HG02840 (cell line): ENCODE data around the gene BMERB1.
"Not testable (repeated sequence)": the region's sequence is repeated elsewhere in the genome, so short reads cannot be mapped to it uniquely, and the experiment has no call there.

ENCODE experiments used
- ATAC-seq: cut with Tn5 transposase; IDR thresholded peaks from one replicate; pipeline ENCODE4 v1.9.1; 2021; ENCODE audit warnings: mild to moderate bottlenecking, moderate library complexity, moderate number of reproducible peaks; ENCODE audit not compliant: unreplicated experiment, low FRiP score

Gene BMERB1

DNA sequence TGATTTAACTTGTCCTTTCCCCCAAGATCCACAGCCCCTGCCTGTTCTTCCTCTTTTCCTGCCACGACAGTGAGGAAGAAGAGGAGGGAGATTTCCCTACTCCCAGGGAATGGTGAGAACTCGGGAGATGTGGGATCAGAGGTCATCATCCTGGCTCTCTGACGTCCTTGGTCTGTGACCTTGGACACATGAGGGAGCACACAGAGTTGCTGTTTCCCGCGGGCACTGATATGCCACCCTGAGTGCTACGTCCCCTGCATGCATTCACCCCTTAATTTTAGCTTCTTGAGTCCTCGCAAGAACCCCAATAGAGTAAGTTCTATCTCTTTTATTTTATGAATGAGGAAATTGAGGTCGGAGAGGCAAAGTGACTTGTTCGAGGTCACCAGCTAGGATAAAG lies 85.4 kb downstream of the BMERB1 start:
- ATAC-seq = no peak

DNA sequence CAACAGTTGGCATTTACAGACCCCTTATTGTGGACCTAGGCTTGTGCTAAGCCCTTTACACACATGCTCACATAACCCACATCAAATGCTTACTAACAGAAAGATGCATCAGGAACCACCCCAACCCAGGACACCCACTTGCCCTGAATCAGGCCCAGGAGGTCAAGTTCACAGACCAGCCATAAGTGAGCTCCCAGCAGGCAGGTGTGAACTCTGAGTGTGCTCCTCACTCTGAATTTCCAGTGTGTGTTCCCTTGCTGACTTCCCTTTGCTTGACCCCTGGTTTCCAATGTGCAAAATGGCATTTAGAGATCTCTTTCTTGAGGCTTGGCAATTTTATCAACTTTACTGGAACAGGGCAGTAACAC lies 87.0 kb downstream of the BMERB1 start:
- ATAC-seq = no peak

DNA sequence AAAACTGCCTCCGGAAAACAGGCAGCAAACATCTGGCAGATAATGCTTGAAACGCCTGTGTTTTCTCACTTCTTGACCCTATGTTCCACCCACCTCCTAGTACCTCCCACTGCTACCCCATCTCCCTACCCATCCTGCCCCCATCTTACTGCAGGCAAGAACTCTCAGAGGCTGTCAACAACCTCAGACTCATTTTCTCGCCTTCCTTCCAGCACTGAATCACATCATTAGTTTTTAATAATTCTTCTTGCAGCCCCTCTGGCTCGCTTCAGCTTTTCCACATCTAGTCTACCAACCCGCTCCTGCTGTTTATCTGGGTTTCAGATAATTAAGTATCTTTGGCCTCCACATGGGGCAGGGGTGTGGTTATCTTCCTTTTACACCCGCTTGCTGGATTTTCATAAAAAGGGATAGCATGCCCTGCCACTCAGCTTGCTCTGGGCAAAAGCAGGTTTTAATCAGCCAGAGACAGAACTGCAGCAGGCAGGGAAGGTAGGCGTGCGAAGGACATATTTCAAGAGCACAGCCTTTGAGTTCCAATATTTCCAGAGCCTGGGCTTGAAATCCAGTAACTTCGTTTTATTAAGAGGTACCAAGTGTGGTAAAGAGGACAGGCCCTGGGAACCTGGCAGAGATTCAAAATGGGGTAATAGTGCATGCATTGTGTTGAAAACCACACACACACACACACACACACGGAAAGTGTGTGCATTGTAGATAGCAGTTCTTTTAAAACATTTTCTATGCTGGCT lies 87.5 kb downstream of the BMERB1 start:
- ATAC-seq = no peak

- no peak for ATAC-seq
These were observed 88.7 kb downstream of the BMERB1 start for GRCh38 chr16:15523092-15523541.

DNA sequence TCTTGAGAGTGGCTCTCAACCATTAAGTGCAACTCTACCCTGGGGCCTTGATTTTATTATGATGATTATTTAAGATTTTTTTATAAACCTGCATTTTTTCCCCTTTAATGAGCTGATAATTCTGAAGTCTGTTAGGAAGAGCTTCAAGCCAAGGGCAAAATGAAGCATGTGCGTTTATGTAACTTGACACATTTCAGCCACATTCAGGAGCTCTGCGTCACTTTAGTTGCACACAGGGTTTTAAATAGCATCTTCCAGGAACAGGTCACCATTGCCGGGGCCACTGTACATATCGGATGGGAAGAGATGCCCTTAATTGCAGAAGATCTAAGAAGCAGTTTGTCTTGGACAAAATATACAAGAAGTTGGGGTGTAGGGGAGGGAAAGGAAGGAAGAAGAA lies 89.6 kb downstream of the BMERB1 start:
- ATAC-seq = no peak

DNA sequence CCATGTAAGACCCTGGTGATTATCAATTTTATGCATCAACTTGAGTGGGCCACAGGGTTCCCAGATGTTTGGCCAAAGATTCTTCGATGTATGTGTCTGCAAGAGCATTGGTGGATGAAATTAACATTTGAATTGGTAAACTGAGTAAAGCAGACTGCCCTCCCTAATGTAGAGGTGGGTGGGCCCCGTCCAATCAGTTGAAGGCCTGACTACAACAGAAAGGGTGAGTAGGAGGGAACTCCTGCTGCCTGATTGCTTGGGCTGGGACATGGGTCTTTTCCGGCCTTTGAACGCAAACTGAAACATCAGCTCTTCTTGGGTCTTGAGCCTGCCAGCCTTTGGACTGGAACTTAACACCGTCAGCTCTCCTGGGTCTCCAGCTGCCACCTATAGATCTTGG lies 90.6 kb downstream of the BMERB1 start:
- no peak for ATAC-seq

DNA sequence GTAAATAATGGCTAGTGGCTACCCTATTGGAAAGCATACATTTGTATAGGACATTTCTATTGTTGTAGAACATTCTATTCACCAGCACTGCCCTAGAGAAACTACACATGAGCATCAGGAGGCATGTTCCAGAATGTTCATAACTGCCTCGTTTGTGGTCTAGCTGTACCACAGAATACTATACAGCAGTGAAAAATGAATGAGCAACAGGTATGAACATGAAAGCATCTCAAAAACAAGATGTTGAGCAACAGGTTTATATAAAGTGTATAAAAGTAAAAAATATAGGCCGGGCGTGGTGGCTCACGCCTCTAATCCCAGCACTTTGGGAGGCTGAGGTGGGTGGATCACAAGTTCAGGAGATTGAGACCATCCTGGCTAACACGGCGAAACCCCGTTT lies 91.7 kb downstream of the BMERB1 start:
- ATAC-seq = no peak

- ATAC-seq = no peak
These were observed 92.3 kb downstream of the BMERB1 start for GRCh38 chr16:15526731-15527130.

DNA sequence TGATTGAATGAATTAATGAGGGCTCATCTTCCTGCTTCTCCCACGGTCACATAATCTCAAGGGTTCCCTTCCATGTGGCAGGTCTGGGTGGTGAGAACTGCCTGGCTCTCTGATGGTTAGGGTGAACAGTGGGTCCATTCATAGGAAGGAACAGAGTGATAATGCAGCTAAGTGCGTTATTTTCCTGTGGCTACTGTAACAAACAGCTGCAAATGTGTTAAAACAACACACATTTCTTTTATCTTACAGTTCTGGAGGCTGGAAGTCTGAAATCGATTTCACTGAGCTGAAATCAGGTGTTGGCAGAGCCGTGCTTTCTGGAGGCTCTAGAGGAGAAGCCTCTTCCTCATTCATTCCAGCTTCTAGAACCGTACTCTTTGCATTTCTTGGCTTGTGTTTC lies 95.3 kb downstream of the BMERB1 start:
- ATAC-seq = no peak

- no peak for ATAC-seq
These were observed 95.7 kb downstream of the BMERB1 start for GRCh38 chr16:15530085-15530484.

DNA sequence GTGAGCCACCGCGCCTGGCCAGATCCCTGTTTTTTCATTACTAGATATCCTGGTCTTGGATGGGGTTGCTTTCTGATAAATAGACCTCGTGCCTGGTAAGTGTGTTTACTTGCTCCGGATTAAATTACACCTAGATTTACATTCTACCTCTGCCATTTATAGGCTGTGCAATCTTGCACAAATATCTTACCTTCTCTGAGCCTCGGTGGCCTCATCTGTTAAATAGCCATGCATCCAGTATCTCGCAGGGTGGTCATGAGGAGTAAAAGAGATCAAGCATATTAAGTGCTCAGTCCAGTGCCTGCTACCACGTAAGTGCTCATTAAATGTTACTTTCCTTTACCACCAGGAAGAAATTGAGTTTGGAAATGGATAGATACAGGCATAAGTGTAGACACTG lies 98.4 kb downstream of the BMERB1 start:
- ATAC-seq = no peak

GRCh38 chr16:15533386-15533785 lies 99.0 kb downstream of the BMERB1 start:
- ATAC-seq = no peak

GRCh38 chr16:15535772-15536171 lies 101.4 kb downstream of the BMERB1 start:
- no peak for ATAC-seq

DNA sequence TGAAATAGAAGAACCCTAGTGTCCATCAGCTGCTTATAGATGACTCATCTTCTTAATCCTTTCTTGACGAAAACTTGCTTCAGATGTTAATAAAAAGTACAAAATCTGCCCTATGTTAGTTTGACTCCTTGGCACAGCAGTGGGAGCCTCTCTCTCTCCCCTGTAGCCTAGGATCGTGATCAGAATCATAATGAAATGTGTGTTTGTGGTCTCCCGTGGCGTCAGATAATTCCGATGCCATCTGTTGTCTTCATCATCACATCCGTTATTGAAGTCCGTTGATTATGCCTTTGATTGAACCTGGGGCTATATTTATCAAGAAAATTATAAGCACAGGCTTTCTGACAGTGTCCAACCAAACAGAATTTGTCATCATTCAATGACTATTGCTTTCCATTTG lies 102.5 kb downstream of the BMERB1 start:
- ATAC-seq = no peak

DNA sequence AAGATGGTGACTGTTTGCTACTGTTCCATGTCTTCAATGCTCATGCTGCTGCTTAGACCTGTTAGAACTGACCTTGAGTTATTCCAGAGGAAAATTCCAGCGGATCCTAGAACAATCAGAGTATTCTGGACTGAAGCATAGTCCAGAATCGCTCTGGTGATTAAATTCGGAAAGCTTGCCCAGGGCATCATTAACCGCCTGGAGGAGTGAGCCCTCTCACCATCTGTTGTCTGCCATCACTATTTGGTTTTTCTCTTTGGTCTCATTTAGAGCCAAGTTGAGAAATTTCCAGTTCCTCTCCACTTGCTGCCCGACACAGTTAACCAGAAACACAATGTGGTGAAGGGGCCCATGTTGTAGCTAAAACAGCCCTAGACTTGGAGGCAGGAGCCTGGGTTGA lies 104.1 kb downstream of the BMERB1 start:
- ATAC-seq = no peak

- no peak for ATAC-seq
These were observed 104.8 kb downstream of the BMERB1 start for GRCh38 chr16:15539197-15539596.

- ATAC-seq = no peak
These were observed 107.9 kb downstream of the BMERB1 start for GRCh38 chr16:15542261-15542660.

DNA sequence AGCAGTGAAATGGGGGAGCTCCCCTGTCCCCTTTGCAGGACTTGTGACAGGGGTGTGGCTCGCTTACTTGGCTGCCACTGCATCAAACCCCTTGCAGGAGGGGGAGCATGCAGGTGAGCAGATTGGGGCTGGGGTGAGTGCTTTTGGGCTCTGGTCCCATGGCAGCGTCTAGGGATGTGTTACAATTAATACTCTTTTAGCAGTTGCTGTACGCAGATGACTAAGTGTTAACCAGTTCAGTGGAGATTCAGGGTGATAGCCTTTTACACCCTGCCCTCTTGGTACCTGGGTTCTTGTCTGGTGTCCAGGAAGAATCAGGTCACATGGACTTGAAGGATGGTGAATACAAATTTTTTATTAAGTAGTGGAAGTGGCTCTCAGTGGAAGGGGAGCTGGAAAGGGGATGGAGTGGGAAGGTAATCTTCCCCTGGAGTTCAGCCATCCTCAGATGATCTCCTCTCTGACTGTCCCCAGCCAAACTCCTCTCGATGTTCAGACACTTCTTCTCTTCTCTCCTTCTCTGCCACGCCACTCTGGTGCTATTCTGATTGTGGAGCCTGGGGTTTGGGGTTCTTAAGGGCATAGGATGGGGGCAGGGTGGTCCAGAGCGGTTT lies 108.5 kb downstream of the BMERB1 start:
- ATAC-seq = no peak

DNA sequence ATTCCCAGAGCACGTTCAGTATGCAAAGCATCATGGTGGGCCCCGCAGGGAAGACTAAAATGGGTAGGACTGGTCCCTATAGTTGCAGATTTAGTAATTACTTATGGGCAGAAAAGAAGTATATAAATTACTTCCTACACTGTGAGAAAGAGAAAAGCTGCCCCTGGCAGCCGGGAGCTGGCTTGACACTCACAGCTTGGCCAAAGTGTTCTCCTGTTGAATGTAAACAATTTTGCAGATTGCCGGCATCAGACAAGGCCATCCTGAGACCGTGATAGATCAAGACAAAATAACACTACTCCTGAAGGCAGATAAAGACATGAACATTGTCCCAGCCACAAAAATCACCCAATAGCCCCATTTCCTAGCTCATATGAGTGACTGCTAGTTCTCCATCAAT lies 110.0 kb downstream of the BMERB1 start:
- no peak for ATAC-seq

DNA sequence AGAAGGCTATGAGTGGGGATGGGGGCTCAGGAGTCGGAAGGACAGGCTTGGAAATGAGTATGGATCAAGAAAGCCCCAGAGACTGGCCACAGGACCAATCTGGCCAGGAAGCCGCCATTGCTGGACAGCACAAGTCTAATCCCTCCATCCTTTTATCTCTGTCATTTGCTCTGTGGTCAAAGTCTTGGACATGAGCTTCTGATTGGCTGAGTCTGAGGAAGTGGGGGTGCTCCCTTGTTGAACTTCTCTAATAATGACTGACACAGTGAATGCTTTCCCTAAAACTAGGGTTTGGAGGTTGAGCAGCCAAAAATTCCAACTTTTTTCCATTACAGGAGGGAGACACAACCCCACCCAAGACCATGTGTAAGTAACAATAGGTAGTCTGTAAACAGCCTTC lies 111.2 kb downstream of the BMERB1 start:
- ATAC-seq = no peak

GRCh38 chr16:15547072-15547767 lies 112.8 kb downstream of the BMERB1 start:
- not testable (repeated sequence) for ATAC-seq

- ATAC-seq = no peak
These were observed 113.3 kb downstream of the BMERB1 start for GRCh38 chr16:15547768-15548096.
